Measurements from ENCODE around the gene TMEM41A.

DNA sequence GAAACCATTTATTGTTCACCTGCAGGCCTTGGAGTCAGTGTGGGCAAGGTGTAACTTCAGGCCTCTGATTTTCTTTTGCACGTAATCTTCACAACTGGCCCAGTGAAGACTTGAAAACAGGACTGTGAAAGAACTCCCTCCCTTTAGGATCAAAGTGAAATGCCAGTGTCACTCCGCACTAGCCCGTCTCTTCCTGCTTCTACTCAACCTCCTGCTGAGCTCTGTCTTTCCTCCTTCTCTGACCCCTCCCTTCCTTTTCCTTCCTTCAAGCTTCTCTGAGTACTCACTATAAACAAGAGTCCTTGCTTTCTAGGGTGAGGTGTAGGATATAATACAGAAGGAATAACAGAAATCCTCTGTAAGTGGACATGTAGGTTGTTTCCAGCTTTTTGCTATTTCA lies 28.5 kb downstream of the TMEM41A start:
- TF ChIP-seq ZNF274 (IDR thresholded peaks at IDR 0.05; ENCODE audit: low read depth, low read length) (no peak), YY1 (IDR thresholded peaks at IDR 0.05; ENCODE audit: insufficient read depth, insufficient read length) (no peak), SUZ12 (IDR thresholded peaks at IDR 0.05; ENCODE audit: extremely low read depth, insufficient read depth, insufficient read length) (no peak)
